A549 (cell line): ENCODE measurements around the gene EXOSC5. TPM values are rescaled to one million over a fixed set of nuclear protein-coding genes. Genes with fewer than 3 reads are reported as not detected.
A peak's percentile ranks its signal among the peaks of the same experiment; 100 is the strongest.

ENCODE experiments used
- ATAC-seq, 2 experiments: fragments of 200-7000 bp in 1 of 2; fragments of >200 bp in 1 of 2; cut with Nextera tagmentation in 1 of 2; cut with Tn5 transposase in 1 of 2; 3 replicates each; pipeline versions ENCODE4 v1.8.0 to v1.9.1; 2018 to 2020; ENCODE audit warnings: mild to moderate bottlenecking in 1 of 2, moderate library complexity in 1 of 2
- CTCF ChIA-PET: fragments of 300-600 bp; sonication (Branson Sonifier 250); formaldehyde crosslinking; extraction: SDS; loops from one replicate; lab custom pipeline; 2021; ENCODE audit warnings: antibody characterized with exemption, inconsistent platforms; lab: Yijun Ruan, JAX
- POLR2A ChIA-PET: fragments of 350-600 bp; formaldehyde crosslinking; extraction: SDS; loops from one replicate; lab custom pipeline; 2021; ENCODE audit warnings: antibody characterized with exemption, inconsistent platforms; lab: Yijun Ruan, JAX
- DNase-seq, 2 experiments: peaks; one replicate each; pipeline versions ENCODE4 v3.0.0 to v3.0.0-alpha.2; 2011 to 2016; ENCODE audit warnings: low read depth in 1 of 2, low spot score in 1 of 2
- FAIRE-seq: peaks from 2 replicates; lab custom pipeline; 2011; peaks lifted over from hg19 to GRCh38; lab: Jason Lieb, UNC
- H3K27ac ChIP-seq, 2 experiments: fragments of >200 bp; sonication (Bioruptor Twin); formaldehyde crosslinking; 3 replicates each; pipeline ENCODE4 v1.5.1; 2016 to 2017
- H3K4me1 ChIP-seq: fragments of >200 bp; sonication (Bioruptor Twin); formaldehyde crosslinking; 3 replicates; pipeline ENCODE4 v1.6.1; 2016
- H3K4me2 ChIP-seq: fragments of >200 bp; sonication (Bioruptor Twin); formaldehyde crosslinking; 3 replicates; pipeline ENCODE4 v1.6.1; 2016
- H3K4me3 ChIP-seq: fragments of >200 bp; sonication (Bioruptor Twin); formaldehyde crosslinking; 3 replicates; pipeline ENCODE4 v1.5.1; 2016
- H3K9me3 ChIP-seq: fragments of >200 bp; sonication (Bioruptor Twin); formaldehyde crosslinking; 3 replicates; pipeline ENCODE4 v1.6.1; 2016
- ATOH8 ChIP-seq: fragments of 250-450 bp; sonication (Bioruptor Pico); IDR thresholded peaks from 2 replicates; pipeline ENCODE4 v1.5.0; 2020; ENCODE audit warnings: low read depth, mild to moderate bottlenecking, moderate library complexity
- BCL3 ChIP-seq: fragments of >200 bp; sonication (Bioruptor Twin); formaldehyde crosslinking; IDR thresholded peaks from 3 replicates; pipeline ENCODE4 v1.6.1; 2016
- BHLHE40 ChIP-seq: IDR thresholded peaks from 2 replicates; pipeline ENCODE4 v1.6.1; 2012; ENCODE audit warnings: low read depth, low read length, inconsistent platforms
- CEBPB ChIP-seq, 2 experiments: fragments of >200 bp in 1 of 2; sonication (Bioruptor Twin) in 1 of 2; formaldehyde crosslinking in 1 of 2; IDR thresholded peaks; 2 replicates each; pipeline ENCODE4 v1.6.1; 2012 to 2016
- CHD4 ChIP-seq: fragments of 200-600 bp; sonication (generic); IDR thresholded peaks from 2 replicates; pipeline ENCODE4 v1.6.1; 2016; ENCODE audit warnings: antibody characterized with exemption, mild to moderate bottlenecking, borderline replicate concordance
- CTCF ChIP-seq: fragments of >200 bp; sonication (Bioruptor Twin); formaldehyde crosslinking; IDR thresholded peaks from 3 replicates; pipeline ENCODE4 v1.5.1; 2016
- E2F6 ChIP-seq: IDR thresholded peaks from 2 replicates; pipeline ENCODE4 v1.6.1; 2012; ENCODE audit warnings: low read depth, borderline replicate concordance
- FOSB ChIP-seq: fragments of 250-450 bp; sonication (Bioruptor Pico); IDR thresholded peaks from 2 replicates; pipeline ENCODE4 v1.5.0; 2020; ENCODE audit warnings: mild to moderate bottlenecking, moderate library complexity
- HDAC2 ChIP-seq: fragments of 200-600 bp; sonication (generic); IDR thresholded peaks from 2 replicates; pipeline ENCODE4 v1.6.1; 2016
- HES2 ChIP-seq: fragments of >200 bp; sonication (Bioruptor Twin); formaldehyde crosslinking; IDR thresholded peaks from 2 replicates; pipeline ENCODE4 v1.6.1; 2016
- HOXB5 ChIP-seq: fragments of 250-450 bp; sonication (Bioruptor Pico); IDR thresholded peaks from 2 replicates; pipeline ENCODE4 v1.5.0; 2020; ENCODE audit warnings: mild to moderate bottlenecking, moderate library complexity
- NR3C1 ChIP-seq: fragments of >200 bp; sonication (Bioruptor Twin); formaldehyde crosslinking; IDR thresholded peaks from 3 replicates; pipeline ENCODE4 v1.6.1; 2017
- PHF8 ChIP-seq: fragments of 200-600 bp; sonication (generic); IDR thresholded peaks from 2 replicates; pipeline ENCODE4 v1.6.1; 2016; ENCODE audit warnings: low read depth, mild to moderate bottlenecking, antibody characterized with exemption, moderate library complexity, borderline replicate concordance
- POLR2A ChIP-seq: IDR thresholded peaks from 2 replicates; pipeline ENCODE4 v1.6.1; 2012; ENCODE audit warnings: mild to moderate bottlenecking, low read length
- RARB ChIP-seq: fragments of 250-450 bp; sonication (Bioruptor Pico); IDR thresholded peaks from 2 replicates; pipeline ENCODE4 v1.8.0; 2021; ENCODE audit warnings: mild to moderate bottlenecking, moderate library complexity
- SMC3 ChIP-seq: fragments of >200 bp; sonication (Bioruptor Twin); formaldehyde crosslinking; IDR thresholded peaks from 3 replicates; pipeline ENCODE4 v1.6.1; 2018; ENCODE audit warnings: inconsistent platforms
- SREBF2 ChIP-seq: fragments of 450-650 bp; IDR thresholded peaks from 2 replicates; pipeline ENCODE4 v1.6.1; 2014; ENCODE audit warnings: mild to moderate bottlenecking, moderate library complexity
- ZFP36 ChIP-seq: fragments of 450-650 bp; IDR thresholded peaks from 2 replicates; pipeline ENCODE4 v1.6.1; 2014; ENCODE audit warnings: borderline replicate concordance; ENCODE audit not compliant: partially characterized antibody
- ZNF302 ChIP-seq: fragments of 250-450 bp; sonication (Bioruptor Pico); IDR thresholded peaks from 2 replicates; pipeline ENCODE4 v1.9.0; 2021; ENCODE audit warnings: inconsistent platforms, mild to moderate bottlenecking, moderate library complexity
- ZSCAN20 ChIP-seq: fragments of 250-450 bp; sonication (Bioruptor Pico); IDR thresholded peaks from 2 replicates; pipeline ENCODE4 v1.8.0; 2022; ENCODE audit warnings: mild to moderate bottlenecking, moderate library complexity
- WGBS: methylation state at CpG from one replicate; pipeline ENCODE4 v1.1.6; 2017; ENCODE audit errors: missing lambda C conversion rate; 5-methylcytosine and 5-hydroxymethylcytosine counted together
- polyA plus RNA-seq, 4 experiments: library from polyadenylated mRNA; depleted of rRNA in 3 of 4; stranded (reverse); fragments of >200 nt; fragmentation: RNase III in 1 of 4; extraction: RNeasy Plus Mini Kit Qiagen cat#74134 plus additional on column Dnase treatment in 1 of 4; gene quantifications; 2 replicates in 3 of 4; 3 replicates in 1 of 4; pipeline ENCODE4 v1.2.3, GENCODE V29; 2011 to 2017

EXOSC5 gene
- polyA plus RNA-seq, 2 of the 4 experiments (the other 2 are of a cell fraction) = 63.7 to 109 TPM

GRCh38 chr19:41445575-41445974 lies 48.4 kb upstream of the EXOSC5 start:
- Histone ChIP-seq H3K4me2 (no peak overlapping the region), H3K27ac (no peak overlapping the region), H3K4me3 (no peak overlapping the region)
- TF ChIP-seq FOSB (CRISPR knock-in tag) (no peak), BHLHE40 (no peak), HDAC2 (no peak), RARB (CRISPR knock-in tag) (no peak), HES2 (no peak), E2F6 (no peak), ATOH8 (CRISPR knock-in tag) (no peak), POLR2A (no peak), CHD4 (no peak), BCL3 (no peak), ZNF302 (CRISPR knock-in tag) (no peak), ZSCAN20 (CRISPR knock-in tag) (no peak), SMC3 (no peak), CEBPB (IDR thresholded peaks at IDR 0.05) (no peak)
- TF ChIP-seq, all 56 proteins: peak for 0
- FAIRE-seq = no peak
- CTCF ChIA-PET = interaction anchor here (0.7 to 15.6 kb wide), 8 partner anchors 11 to 261 kb away, joined by 3 to 1358 read pairs (median 52); partner anchors contain the start of gene CEACAM21
- no peak for ATAC-seq
- DNase-seq = no peak
- WGBS = 29% methylated on average over 5 of the region's 5 CpGs
- 0 out of 3 replicates have a peak, but pooled peaks cover 3% of the 10 kb centered on the region for H3K4me1 ChIP-seq
- 0 out of 3 replicates have a peak, but pooled peaks cover 4% of the 10 kb centered on the region for H3K9me3 ChIP-seq
- POLR2A ChIA-PET = no interaction called here

GRCh38 chr19:41443813-41444455 lies 46.8 kb upstream of the EXOSC5 start:
- no peak overlapping the region for H3K4me3 ChIP-seq
- DNase-seq (no peak), ATAC-seq (no peak), FAIRE-seq (peak; percentile 18)
- POLR2A ChIA-PET = no interaction called here
- no peak for TF ChIP-seq NR3C1
- no peak for TF ChIP-seq HOXB5 (CRISPR knock-in tag)
- no peak for TF ChIP-seq SREBF2
- TF ChIP-seq CTCF = no peak
- no peak for TF ChIP-seq ZSCAN20 (CRISPR knock-in tag)
- TF ChIP-seq BCL3 = no peak
- no peak for TF ChIP-seq CHD4
- TF ChIP-seq PHF8 = no peak
- no peak for TF ChIP-seq ZFP36
- H3K4me2 ChIP-seq = no peak overlapping the region
- 68% methylated on average over 6 of the region's 6 CpGs for WGBS
- peaks cover 9% of the 10 kb centered on the region; the same call in 2 of the 3 replicates for H3K4me1 ChIP-seq
- H3K27ac ChIP-seq = no peak overlapping the region
- CTCF ChIA-PET = interaction anchor here (0.6 to 15.6 kb wide), 11 partner anchors 12 to 415 kb away, joined by 3 to 1358 read pairs (median 3); partner anchors contain the start of gene CEACAM21
- 0 out of 3 replicates have a peak, but pooled peaks cover 4% of the 10 kb centered on the region for H3K9me3 ChIP-seq
